ENCODE measurements around the gene CD200R1L. TPM values are rescaled to one million over a fixed set of nuclear protein-coding genes. Genes with fewer than 3 reads are reported as not detected.

CD200R1L gene
- total RNA-seq (2022) (not detected in 2 replicates), Bru-seq, nascent RNA (percentile 4 among the genes with signal in this experiment), BruChase-seq, experiment 1, labeled RNA remaining after a 6-hour chase (not detected), BruChase-seq, experiment 2, labeled RNA remaining after a 2-hour chase (not detected)
- long read RNA-seq: 0 reads

- BruUV-seq (replicated peaks): no TSS peak
- no peaks in the 10 kb centered on the region for H3K27me3 Mint-ChIP-seq (ENCODE audit: insufficient read depth, unreplicated experiment)
- no peaks in the 10 kb centered on the region for H3K36me3 Mint-ChIP-seq (ENCODE audit: insufficient read depth, unreplicated experiment)
- ChIA-PET POLR2A (interaction anchor here (0.6 to 1.1 kb wide), 2 partner anchors 129 to 144 kb away, joined by 3 read pairs; partner anchors contain the start of gene GTPBP8), CTCF (no interaction called here)
- no peak for TF ChIP-seq CTCF (IDR thresholded peaks at IDR 0.05; ENCODE audit: unreplicated experiment)
- DNase-seq (ENCODE audit: unreplicated experiment): no peak
- intact Hi-C loops (cut with micrococcal nuclease): no loop called here
- H3K4me1 Mint-ChIP-seq (ENCODE audit: insufficient read depth, unreplicated experiment): no peaks in the 10 kb centered on the region
- H3K4me3 Mint-ChIP-seq (ENCODE audit: unreplicated experiment): no peak within 1 kb of the TSS
- no peak within 1 kb of the TSS for H3K27ac Mint-ChIP-seq (ENCODE audit: low read depth, unreplicated experiment)
- H3K9me3 Mint-ChIP-seq (ENCODE audit: unreplicated experiment): peaks cover 19% of the 10 kb centered on the region
Observed at GRCh38 chr3:112846764-112847163, at the start of gene CD200R1L. CD200R1L (minus strand) TSS chr3:112846864; CDS start chr3:112829367, 17,497 bp downstream.

- Mint-ChIP-seq H3K27ac (ENCODE audit: low read depth, unreplicated experiment) (no peak overlapping the region), H3K4me3 (ENCODE audit: unreplicated experiment) (no peak overlapping the region), H3K9me3 (ENCODE audit: unreplicated experiment) (no peaks in the 10 kb centered on the region), H3K36me3 (ENCODE audit: insufficient read depth, unreplicated experiment) (no peaks in the 10 kb centered on the region), H3K4me1 (ENCODE audit: insufficient read depth, unreplicated experiment) (no peaks in the 10 kb centered on the region), H3K27me3 (ENCODE audit: insufficient read depth, unreplicated experiment) (no peaks in the 10 kb centered on the region)
- intact Hi-C loops (cut with micrococcal nuclease): no loop called here
- DNase-seq (ENCODE audit: unreplicated experiment): peak; percentile 22
- BruUV-seq (replicated peaks): no TSS peak
- CTCF ChIA-PET: interaction anchor here (0.6 kb wide), 1 partner anchor 117 kb away, joined by 4 read pairs; no protein-coding TSS in a partner anchor
- no peak for TF ChIP-seq CTCF (IDR thresholded peaks at IDR 0.05; ENCODE audit: unreplicated experiment)
- POLR2A ChIA-PET: interaction anchor here (0.6 to 1.0 kb wide), 2 partner anchors 10 to 442 kb away, joined by 3 read pairs; no protein-coding TSS in a partner anchor
Observed at GRCh38 chr3:112894258-112894657, 47.6 kb upstream of the CD200R1L start.

GRCh38 chr3:112889357-112889756 lies 42.7 kb upstream of the CD200R1L start:
- ChIA-PET CTCF (interaction anchor here (0.6 to 0.8 kb wide), 2 partner anchors 9 to 10 kb away, joined by 3 read pairs; no protein-coding TSS in a partner anchor), POLR2A (no interaction called here)
- DNase-seq (ENCODE audit: unreplicated experiment): no peak
- TF ChIP-seq CTCF (IDR thresholded peaks at IDR 0.05; ENCODE audit: unreplicated experiment): no peak
- BruUV-seq (replicated peaks): no TSS peak
- Mint-ChIP-seq H3K27ac (ENCODE audit: low read depth, unreplicated experiment) (no peak overlapping the region), H3K27me3 (ENCODE audit: insufficient read depth, unreplicated experiment) (no peaks in the 10 kb centered on the region), H3K4me3 (ENCODE audit: unreplicated experiment) (no peak overlapping the region), H3K36me3 (ENCODE audit: insufficient read depth, unreplicated experiment) (no peaks in the 10 kb centered on the region), H3K9me3 (ENCODE audit: unreplicated experiment) (no peaks in the 10 kb centered on the region), H3K4me1 (ENCODE audit: insufficient read depth, unreplicated experiment) (no peaks in the 10 kb centered on the region)
- intact Hi-C loops (cut with micrococcal nuclease): no loop called here

GRCh38 chr3:112888381-112889085 lies 41.9 kb upstream of the CD200R1L start:
- H3K4me3 Mint-ChIP-seq (ENCODE audit: unreplicated experiment): no peak overlapping the region
- no TSS peak for BruUV-seq (replicated peaks)
- H3K9me3 Mint-ChIP-seq (ENCODE audit: unreplicated experiment): no peaks in the 10 kb centered on the region
- no peaks in the 10 kb centered on the region for H3K36me3 Mint-ChIP-seq (ENCODE audit: insufficient read depth, unreplicated experiment)
- no peaks in the 10 kb centered on the region for H3K4me1 Mint-ChIP-seq (ENCODE audit: insufficient read depth, unreplicated experiment)
- ChIA-PET POLR2A (no interaction called here), CTCF (no interaction called here)
- intact Hi-C loops (cut with micrococcal nuclease): no loop called here
- H3K27me3 Mint-ChIP-seq (ENCODE audit: insufficient read depth, unreplicated experiment): no peaks in the 10 kb centered on the region
- TF ChIP-seq CTCF (IDR thresholded peaks at IDR 0.05; ENCODE audit: unreplicated experiment): no peak
- no peak for DNase-seq (ENCODE audit: unreplicated experiment)
- no peak overlapping the region for H3K27ac Mint-ChIP-seq (ENCODE audit: low read depth, unreplicated experiment)

All from MCF 10A (cell line).